Measurements from ENCODE around the gene FOXP1. TPM values are rescaled to one million over a fixed set of nuclear protein-coding genes. Genes with fewer than 3 reads are reported as not detected.

FOXP1 gene
- total and polyA plus RNA-seq, 9 of the 15 experiments (the other 6 are each of a cell fraction or from before 2014, with no cell fraction given), result 7.7 to 34.5 (median 13.7) TPM

DNA sequence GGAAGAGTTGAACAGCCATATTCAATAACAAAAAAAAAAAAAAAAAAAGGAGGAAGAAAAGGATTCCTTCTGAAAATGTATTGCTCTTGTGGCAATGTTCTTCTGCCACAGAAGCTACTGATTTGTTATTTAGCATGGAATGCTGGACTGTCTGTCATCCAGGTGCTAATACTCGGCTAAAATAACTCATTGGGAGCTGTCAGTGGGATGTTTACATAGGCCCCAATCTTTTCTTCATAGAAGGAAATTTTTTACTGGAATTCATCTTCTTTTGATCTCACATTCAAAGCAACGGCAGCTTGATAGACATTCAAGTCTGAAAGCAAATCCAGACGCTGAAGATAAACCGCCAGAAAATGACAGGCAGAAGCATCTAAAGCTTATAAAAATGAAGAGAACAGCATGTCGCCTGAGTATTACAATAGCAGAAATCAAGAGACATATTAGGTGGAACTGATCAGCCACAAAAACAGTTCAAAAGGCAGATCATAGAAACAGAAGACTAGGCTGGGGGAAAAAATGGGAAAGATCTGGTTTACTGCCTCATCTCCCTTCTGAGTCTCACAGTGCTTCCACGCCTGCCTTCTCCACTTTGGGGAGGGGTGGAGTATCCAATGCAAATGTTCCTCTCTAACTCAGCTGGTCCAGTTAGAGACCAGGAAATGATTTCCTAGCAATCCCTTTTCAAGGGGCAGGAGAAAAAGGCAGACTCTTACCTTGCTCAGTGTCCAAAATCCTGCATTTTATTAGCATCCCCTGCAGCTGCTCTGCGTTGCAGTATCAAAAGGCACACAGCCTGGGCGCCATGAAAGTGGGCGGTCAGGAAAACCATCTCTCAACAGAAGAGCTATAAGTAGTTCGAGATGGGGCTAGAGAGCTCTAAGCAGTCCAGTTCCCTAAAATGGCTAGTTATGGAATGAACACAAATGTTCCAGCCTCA lies 451.9 kb downstream of the FOXP1 start (continued):
- TF ChIP-seq ZBTB49 (CRISPR knock-in tag; IDR thresholded peaks at IDR 0.05; ENCODE audit: borderline replicate concordance) (no peak), FOXK2 (conservative IDR thresholded peaks at IDR 0.05 in 1 of 2, IDR thresholded peaks at IDR 0.05 in 1 of 2; ENCODE audit: low read depth in 2 of 2) (0 out of 4 replicates have a peak, but pooled peaks of 1 of the 2 experiments have one; percentile 17), ZNF431 (CRISPR knock-in tag; IDR thresholded peaks at IDR 0.05) (no peak), HDAC2 (IDR thresholded peaks at IDR 0.05) (no peak), HDAC8 (tag; IDR thresholded peaks at IDR 0.05) (no peak), ZNF655 (CRISPR knock-in tag; IDR thresholded peaks at IDR 0.05) (no peak), KLF13 (tag; IDR thresholded peaks at IDR 0.05; ENCODE audit: borderline replicate concordance, low read depth) (no peak), BRD9 (IDR thresholded peaks at IDR 0.05; ENCODE audit: low read depth, partially characterized antibody) (no peak), RAD51 (IDR thresholded peaks at IDR 0.05; ENCODE audit: borderline replicate concordance, low read depth) (no peak), RNF2 (IDR thresholded peaks at IDR 0.05) (no peak), CBX3 (IDR thresholded peaks at IDR 0.05; ENCODE audit: borderline replicate concordance in 1 of 2, low read length in 2 of 2) (no peak), MEIS2 (IDR thresholded peaks at IDR 0.05; ENCODE audit: partially characterized antibody) (peak; percentile 37), SPI1 (IDR thresholded peaks at IDR 0.05; ENCODE audit: borderline replicate concordance, low read depth, low read length) (peak; percentile 77; the same call in 1 of the 2 replicates), POU5F1 (IDR thresholded peaks at IDR 0.05; ENCODE audit: borderline replicate concordance, low read depth, low read length, partially characterized antibody) (no peak), PHF8 (IDR thresholded peaks at IDR 0.05; ENCODE audit: borderline replicate concordance, low read length) (no peak), MCM2 (IDR thresholded peaks at IDR 0.05; ENCODE audit: low read depth) (no peak)
- TF ChIP-seq, protein P1, sequence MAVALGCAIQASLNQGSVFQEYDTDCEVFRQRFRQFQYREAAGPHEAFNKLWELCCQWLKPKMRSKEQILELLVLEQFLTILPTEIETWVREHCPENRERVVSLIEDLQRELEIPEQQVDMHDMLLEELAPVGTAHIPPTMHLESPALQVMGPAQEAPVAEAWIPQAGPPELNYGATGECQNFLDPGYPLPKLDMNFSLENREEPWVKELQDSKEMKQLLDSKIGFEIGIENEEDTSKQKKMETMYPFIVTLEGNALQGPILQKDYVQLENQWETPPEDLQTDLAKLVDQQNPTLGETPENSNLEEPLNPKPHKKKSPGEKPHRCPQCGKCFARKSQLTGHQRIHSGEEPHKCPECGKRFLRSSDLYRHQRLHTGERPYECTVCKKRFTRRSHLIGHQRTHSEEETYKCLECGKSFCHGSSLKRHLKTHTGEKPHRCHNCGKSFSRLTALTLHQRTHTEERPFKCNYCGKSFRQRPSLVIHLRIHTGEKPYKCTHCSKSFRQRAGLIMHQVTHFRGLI (CRISPR knock-in tag; IDR thresholded peaks at IDR 0.05), result no peak
- TF ChIP-seq, protein P2, sequence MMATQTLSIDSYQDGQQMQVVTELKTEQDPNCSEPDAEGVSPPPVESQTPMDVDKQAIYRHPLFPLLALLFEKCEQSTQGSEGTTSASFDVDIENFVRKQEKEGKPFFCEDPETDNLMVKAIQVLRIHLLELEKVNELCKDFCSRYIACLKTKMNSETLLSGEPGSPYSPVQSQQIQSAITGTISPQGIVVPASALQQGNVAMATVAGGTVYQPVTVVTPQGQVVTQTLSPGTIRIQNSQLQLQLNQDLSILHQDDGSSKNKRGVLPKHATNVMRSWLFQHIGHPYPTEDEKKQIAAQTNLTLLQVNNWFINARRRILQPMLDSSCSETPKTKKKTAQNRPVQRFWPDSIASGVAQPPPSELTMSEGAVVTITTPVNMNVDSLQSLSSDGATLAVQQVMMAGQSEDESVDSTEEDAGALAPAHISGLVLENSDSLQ (IDR thresholded peaks at IDR 0.05), result peak; percentile 37
- TF ChIP-seq, protein P3, sequence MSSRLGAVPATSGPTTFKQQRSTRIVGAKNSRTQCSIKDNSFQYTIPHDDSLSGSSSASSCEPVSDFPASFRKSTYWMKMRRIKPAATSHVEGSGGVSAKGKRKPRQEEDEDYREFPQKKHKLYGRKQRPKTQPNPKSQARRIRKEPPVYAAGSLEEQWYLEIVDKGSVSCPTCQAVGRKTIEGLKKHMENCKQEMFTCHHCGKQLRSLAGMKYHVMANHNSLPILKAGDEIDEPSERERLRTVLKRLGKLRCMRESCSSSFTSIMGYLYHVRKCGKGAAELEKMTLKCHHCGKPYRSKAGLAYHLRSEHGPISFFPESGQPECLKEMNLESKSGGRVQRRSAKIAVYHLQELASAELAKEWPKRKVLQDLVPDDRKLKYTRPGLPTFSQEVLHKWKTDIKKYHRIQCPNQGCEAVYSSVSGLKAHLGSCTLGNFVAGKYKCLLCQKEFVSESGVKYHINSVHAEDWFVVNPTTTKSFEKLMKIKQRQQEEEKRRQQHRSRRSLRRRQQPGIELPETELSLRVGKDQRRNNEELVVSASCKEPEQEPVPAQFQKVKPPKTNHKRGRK (tag; IDR thresholded peaks at IDR 0.05), result peak; percentile 44; the same call in 1 of the 2 replicates
